CD4-positive, alpha-beta T cell treated with Interleukin-15 for 4 hours (primary cell): ENCODE data around the gene BIRC6.
A peak's percentile ranks its signal among the peaks of the same experiment; 100 is the strongest.
"Not testable (repeated sequence)": the region's sequence is repeated elsewhere in the genome, so short reads cannot be mapped to it uniquely, and the experiment has no call there.

Experiments
- DNase-seq: peaks from one replicate; pipeline ENCODE4 v3.0.0-alpha.2; 2020; ENCODE audit warnings: low spot score

The BIRC6 gene

GRCh38 chr2:32504877-32505478, 148.2 kb downstream of the BIRC6 start:
- no peak for DNase-seq

- DNase-seq, result no peak
Observed at GRCh38 chr2:32506446-32506845, 149.6 kb downstream of the BIRC6 start.

- DNase-seq, result no peak
Observed at GRCh38 chr2:32514946-32515345, 158.1 kb downstream of the BIRC6 start.

GRCh38 chr2:32516567-32516966, 159.7 kb downstream of the BIRC6 start:
- no peak for DNase-seq

- no peak for DNase-seq
Observed at GRCh38 chr2:32522770-32523169, 165.9 kb downstream of the BIRC6 start.

GRCh38 chr2:32523686-32524085, 166.9 kb downstream of the BIRC6 start:
- no peak for DNase-seq

GRCh38 chr2:32532341-32532740, 175.5 kb downstream of the BIRC6 start:
- no peak for DNase-seq

GRCh38 chr2:32532961-32533360, 176.1 kb downstream of the BIRC6 start:
- no peak for DNase-seq

GRCh38 chr2:32534831-32535230, 178.0 kb downstream of the BIRC6 start:
- no peak for DNase-seq

- DNase-seq, result no peak
Observed at GRCh38 chr2:32538735-32539134, 181.9 kb downstream of the BIRC6 start.

GRCh38 chr2:32552483-32552882, 195.7 kb downstream of the BIRC6 start:
- DNase-seq, result not testable (repeated sequence)

- DNase-seq, result peak; percentile 39
Observed at GRCh38 chr2:32553829-32554432, 197.1 kb downstream of the BIRC6 start.

GRCh38 chr2:32558492-32558891, 201.7 kb downstream of the BIRC6 start:
- no peak for DNase-seq

GRCh38 chr2:32559136-32559535, 202.3 kb downstream of the BIRC6 start:
- DNase-seq, result no peak

- no peak for DNase-seq
Observed at GRCh38 chr2:32562906-32563305, 206.1 kb downstream of the BIRC6 start.

GRCh38 chr2:32564417-32565035, 207.7 kb downstream of the BIRC6 start:
- DNase-seq, result no peak

GRCh38 chr2:32565902-32566301, 209.1 kb downstream of the BIRC6 start:
- DNase-seq, result no peak

GRCh38 chr2:32572030-32572429, 215.2 kb downstream of the BIRC6 start:
- no peak for DNase-seq

GRCh38 chr2:32572737-32573136, 215.9 kb downstream of the BIRC6 start:
- DNase-seq, result peak; percentile 3

GRCh38 chr2:32591669-32592463, 235.0 kb downstream of the BIRC6 start:
- DNase-seq, result peak; percentile 20

- no peak for DNase-seq
Observed at GRCh38 chr2:32594573-32594972, 237.8 kb downstream of the BIRC6 start.

GRCh38 chr2:32611366-32611765, 254.5 kb downstream of the BIRC6 start:
- no peak for DNase-seq

GRCh38 chr2:32611771-32612170, 254.9 kb downstream of the BIRC6 start:
- DNase-seq, result no peak
